Stimulated activated CD8-positive, alpha-beta memory T cell treated with anti-CD3 and anti-CD28 coated beads, Interleukin-15, amount 100 ng/mL, for 1 hour (primary cell): Measurements from ENCODE around the gene SLC30A3.
"Not testable (repeated sequence)": the region's sequence is repeated elsewhere in the genome, so short reads cannot be mapped to it uniquely, and the experiment has no call there.

Source experiments
- DNase-seq: peaks from one replicate; pipeline ENCODE4 v3.0.0-alpha.2; 2020; ENCODE audit warnings: low read depth

Gene SLC30A3, protein sequence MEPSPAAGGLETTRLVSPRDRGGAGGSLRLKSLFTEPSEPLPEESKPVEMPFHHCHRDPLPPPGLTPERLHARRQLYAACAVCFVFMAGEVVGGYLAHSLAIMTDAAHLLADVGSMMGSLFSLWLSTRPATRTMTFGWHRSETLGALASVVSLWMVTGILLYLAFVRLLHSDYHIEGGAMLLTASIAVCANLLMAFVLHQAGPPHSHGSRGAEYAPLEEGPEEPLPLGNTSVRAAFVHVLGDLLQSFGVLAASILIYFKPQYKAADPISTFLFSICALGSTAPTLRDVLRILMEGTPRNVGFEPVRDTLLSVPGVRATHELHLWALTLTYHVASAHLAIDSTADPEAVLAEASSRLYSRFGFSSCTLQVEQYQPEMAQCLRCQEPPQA

GRCh38 chr2:27262379-27263286, at the start of gene SLC30A3:
TSS of gene SLC30A3 (minus strand) at chr2:27263047. CDS start at chr2:27262906, 141 bp downstream.
- peak; percentile 35 for DNase-seq

GRCh38 chr2:27312152-27312551, 49.3 kb upstream of the SLC30A3 start:
- no peak for DNase-seq

- DNase-seq = no peak
Measured at GRCh38 chr2:27309651-27310050, 46.8 kb upstream of the SLC30A3 start.

- DNase-seq = no peak
Measured at GRCh38 chr2:27308359-27308881, 45.6 kb upstream of the SLC30A3 start, which contains the start of gene UCN. TSS of gene UCN (minus strand) at chr2:27308445. CDS start at chr2:27307895, 550 bp downstream.

DNA sequence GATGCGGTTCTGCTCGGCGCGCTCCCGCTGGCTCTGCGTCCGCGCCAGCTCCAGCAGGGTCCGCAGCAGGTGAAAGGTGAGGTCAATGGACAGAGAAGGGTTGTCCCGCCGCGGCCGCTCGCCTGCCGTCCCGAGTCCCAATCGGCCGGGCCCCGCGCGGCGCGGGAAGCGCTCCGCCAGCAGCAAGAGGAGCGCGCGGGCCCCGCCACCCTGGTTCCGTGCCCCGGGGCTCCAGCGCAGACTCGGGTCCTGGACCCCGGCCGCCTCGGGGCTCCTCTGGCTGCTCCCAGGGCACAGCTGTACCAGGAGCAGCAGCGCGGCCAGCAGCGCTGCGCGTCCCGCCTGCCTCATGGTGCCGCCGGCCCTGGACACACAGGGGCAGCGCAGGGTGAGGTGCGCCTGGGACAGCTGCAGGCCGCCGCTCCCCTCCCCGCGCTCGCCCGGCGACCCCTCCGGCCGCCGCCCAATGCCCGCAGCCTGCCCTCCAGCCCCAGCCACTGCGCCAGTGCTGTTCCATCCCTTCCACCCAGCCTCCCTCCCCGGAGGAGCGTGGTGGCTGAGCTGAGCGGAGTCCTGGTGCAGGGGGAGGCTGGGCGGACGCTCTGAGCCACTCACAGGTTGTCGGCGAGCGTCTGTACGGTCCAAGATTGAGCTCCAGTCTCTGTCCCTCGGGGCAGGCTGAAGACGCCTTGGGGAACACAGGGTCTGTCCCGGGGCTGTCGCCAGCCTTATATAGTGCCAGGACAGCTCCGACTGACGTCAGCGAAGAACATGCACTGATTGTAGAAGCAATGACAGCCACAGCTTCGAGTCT, 44.9 kb upstream of the SLC30A3 start:
- no peak for DNase-seq

DNA sequence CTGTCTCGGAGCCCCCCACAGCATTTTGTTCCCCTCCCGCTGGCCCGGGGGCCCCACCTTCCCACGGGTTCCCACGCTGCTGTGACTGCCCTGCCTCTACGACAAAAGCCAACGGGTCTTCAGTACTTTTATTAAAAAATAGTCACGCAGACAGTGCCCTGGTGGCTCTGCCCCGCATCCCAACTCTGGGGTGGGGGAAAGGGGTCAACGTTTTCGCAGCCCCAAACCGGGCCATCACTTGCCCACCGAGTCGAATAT, 44.4 kb upstream of the SLC30A3 start:
- DNase-seq = no peak

DNA sequence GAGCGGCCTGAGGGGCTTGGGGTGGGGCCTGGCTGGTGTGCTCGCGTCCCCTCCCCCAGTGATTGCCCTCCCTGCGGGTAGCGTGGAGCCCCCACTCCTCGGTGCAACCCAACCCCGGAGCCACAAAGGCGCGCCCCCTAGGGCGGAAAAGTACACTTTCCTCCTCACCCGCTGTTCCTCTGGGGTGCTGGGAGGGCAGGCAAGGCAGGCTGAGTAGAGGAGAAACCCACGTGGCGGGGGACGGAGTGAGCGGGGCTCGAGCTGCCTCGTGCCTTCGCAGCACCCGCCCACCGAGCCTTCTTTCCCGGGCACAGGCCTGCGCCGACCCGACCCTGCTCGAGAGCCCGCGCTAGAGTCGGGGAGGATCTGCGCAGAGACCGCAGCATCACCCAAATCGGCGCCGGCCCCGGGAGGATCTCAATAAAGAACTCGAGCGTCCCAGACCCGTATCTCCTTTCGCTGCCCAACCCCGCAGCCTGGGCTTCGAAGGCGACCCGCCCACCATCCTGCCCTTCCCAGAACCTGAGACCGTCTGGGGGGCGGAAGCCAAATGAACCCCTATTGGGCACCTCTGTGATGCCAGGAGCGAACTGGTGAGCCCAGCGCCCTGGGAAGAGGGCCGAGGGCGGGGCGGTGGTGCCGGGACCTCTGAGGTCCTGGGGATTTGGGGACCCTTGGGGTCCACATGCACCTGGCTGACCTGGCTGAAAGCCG, 43.9 kb upstream of the SLC30A3 start:
- DNase-seq = no peak

DNA sequence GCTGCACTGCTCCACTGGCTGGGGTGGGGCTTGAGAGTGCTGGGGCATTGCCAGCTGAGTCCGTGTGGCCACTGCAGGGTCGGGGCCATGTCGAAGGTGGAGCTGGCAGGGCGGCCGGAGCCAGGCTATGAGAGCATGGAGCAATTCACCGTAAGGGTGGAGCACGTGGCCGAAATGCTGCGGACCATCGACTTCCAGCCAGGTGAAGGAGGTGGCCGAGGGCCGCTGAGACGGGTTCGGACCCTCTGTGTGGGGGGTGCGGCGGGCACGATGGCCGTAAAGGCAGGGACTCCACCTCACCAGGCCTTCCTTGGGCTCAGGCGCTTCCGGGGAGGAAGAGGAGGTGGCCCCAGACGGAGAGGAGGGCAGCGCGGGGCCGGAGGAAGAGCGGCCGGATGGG, 43.3 kb upstream of the SLC30A3 start:
- no peak for DNase-seq

- DNase-seq = no peak
Measured at GRCh38 chr2:27305516-27305915, 42.7 kb upstream of the SLC30A3 start.

DNA sequence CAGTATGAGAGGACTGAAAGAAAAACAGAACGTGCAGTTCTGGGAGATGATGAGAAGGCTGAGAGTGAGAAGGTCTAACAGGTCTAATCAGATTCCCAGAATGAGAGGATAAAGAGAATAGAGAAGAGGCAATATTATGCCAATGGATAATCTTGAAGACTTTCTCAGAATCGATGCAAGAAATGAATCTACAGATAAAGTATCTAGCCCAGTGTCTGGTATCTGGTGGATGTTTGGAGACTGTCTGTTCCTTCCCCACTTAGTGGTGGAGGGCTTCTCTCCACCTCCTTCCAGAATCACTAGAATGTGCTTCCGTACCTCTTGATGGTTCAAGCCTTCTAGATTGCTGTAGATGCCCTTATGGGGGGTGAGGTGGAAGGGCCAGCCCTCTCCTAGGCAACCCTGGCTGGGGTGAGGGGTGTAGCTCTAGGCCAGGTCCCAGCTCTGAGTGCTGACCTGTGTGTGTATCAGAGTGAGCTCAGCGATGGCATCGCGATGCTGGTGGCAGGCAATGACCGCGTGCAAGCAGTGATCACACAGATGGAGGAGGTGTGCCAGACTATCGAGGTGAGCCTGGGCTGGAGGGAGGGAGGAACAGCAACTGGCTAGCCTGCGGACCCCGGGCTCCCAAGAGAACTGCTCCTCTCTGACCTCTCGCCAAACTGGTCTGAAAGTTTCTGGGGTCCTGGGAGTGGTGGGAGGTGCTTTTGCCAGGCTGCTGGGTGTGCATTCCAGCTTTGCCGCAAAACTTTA, 41.8 kb upstream of the SLC30A3 start:
- no peak for DNase-seq

DNA sequence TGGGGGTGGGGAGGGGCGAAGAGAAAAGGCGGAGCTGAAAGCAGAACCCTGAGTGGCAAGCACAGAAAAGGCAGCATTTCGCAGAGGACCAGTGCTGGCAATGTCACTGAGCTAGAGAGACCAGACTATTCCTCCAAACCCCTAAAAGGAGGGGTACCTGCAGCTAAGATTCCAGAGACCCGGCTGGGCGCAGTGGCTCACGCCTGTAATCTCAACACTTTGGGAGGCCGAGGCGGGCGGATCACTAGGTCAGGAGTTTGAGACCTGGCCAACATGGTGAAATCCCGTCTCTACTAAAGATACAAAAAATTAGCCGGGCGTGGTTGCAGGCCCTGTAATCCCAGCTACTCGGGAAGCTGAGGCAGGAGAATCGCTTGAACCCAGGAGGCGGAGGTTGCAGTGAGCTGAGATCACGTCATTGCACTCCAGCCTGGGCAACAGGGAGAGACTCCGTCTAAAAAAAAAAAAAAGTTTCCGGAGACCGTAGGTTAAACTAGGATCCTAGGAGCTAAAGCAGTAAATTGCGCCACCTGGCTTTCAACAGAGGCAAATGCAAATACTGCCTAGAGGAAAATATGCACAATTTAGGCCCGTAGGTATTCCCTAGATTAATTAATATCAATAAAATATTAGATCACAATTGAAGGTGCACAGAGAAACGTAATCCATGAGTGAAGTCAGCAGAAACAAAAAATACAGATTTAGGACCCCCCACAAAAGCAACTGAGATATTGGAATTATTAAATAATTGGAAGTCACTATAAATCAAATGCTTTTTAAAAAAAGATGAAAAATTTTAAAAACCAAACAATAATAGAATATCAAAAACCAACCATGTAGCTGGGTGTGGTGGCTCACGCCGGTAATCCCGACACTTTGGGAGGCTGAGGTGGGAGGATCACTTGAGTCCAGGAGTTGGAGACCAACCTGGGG, 40.5 kb upstream of the SLC30A3 start:
- no peak for DNase-seq

- DNase-seq = not testable (repeated sequence)
Measured at GRCh38 chr2:27300606-27301005, 37.8 kb upstream of the SLC30A3 start.

DNA sequence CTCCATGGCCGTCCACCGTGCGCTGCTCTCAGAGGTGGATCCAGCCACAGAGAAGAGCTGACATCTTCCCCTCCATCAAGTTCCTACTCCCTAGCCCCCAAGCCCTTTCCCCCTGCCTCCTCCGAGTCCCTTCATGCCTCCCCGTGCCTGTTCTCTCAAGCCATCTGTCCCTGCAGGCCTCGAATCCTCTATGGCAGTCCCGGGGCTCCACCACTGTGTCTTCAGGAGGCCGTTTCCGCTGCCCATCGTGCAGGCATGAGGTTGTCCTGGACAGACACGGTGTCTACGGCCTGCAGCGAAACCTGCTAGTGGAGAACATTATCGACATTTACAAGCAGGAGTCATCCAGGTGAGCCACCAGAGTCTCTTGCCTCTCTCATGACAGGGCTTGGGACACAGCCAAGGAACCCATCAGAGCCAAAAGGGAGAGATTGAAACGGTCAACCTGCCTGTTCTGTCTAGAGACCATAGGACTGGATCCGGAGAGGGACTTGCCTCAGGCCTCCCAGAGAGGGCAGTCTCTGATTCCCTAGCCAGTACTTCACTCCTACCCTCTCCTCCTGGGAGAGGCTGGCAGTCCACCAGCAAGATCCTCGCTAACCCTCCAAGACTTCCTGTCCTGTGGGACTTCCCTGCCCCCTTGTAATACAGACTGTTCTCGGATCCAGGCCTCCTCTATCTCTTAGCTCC, 35.7 kb upstream of the SLC30A3 start:
- DNase-seq = no peak

DNA sequence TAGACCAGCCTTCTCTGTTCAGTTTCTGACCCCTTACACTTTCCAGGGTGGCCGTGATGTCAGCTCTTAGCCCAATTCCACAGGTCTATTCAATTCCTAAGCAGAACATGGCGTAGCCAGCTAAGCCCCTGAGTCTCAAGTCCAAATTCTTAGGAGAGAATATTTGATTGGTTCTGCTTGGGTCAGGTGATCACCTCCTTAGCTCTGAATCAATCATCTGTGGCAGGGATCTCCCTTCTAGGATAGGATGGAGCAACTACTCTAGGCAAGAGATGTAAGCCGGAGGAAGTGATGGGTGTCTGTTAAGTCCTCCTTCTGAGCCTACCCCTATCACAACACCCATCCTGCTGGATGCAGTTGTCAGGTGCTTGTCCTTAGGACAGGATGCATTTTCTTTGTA, 34.3 kb upstream of the SLC30A3 start:
- DNase-seq = no peak

GRCh38 chr2:27296481-27296880, 33.6 kb upstream of the SLC30A3 start:
- DNase-seq = no peak

DNA sequence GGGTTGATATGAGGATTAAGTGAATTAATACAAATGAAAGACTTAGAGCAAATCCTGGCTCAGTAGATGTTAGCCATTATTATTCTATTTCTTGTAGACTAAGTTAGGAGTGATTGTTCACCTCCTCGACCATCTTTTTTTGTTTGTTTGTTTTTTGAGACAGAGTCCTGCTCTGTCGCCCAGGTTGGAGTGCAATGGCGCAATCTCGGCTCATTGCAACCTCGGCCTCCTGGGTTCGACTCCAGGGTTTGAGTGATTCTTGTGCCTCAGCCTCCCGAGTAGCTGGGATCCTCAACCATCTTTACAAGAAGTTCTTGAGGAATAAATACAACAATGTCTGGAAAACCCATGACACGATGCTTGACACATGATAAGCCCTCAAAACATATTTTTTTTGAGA, 32.1 kb upstream of the SLC30A3 start:
- no peak for DNase-seq

GRCh38 chr2:27291865-27292264, 29.0 kb upstream of the SLC30A3 start:
- DNase-seq = no peak

DNA sequence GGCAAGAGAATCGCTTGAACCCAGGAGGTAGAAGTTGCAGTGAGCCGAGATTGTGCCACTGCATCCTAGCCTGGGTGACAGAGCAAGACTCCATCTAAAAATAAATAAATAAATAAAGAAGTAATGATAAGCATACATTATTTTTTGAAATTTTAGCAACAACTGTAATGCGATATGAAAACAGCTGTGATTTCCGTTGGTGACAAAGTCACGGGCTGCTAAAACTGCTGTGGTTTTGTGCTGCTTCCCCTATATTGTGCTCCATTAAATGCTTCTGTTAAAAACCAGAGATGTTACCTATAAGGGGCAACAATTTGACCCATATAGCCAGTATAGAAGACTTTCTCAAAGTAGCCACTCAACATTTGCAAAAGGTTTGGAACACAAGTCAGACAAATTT, 27.7 kb upstream of the SLC30A3 start:
- DNase-seq = no peak

DNA sequence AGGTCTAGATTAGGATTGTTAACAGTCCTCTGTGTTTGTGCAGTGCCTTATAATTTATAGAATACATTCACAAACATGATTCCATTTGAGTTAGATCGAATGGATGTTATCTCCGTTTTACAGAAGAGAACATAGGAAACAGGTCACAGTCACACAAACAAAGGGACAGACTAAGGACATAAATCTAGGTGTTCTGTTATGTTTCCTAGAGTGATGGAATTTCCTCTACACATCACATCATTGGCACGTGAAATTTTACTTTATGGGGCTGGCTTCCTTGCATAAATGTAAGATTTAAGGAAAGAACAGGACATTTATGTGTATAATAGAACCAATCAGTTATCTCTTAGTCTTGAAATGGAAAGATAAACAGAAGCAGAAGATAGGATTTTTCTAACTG, 25.8 kb upstream of the SLC30A3 start:
- DNase-seq = no peak
